RPMI8226 (cell line): ENCODE data around the gene SMNDC1.

Experiments used
- DNase-seq: peaks from one replicate; pipeline ENCODE4 v3.0.0-alpha.2; 2015

Gene SMNDC1

DNA sequence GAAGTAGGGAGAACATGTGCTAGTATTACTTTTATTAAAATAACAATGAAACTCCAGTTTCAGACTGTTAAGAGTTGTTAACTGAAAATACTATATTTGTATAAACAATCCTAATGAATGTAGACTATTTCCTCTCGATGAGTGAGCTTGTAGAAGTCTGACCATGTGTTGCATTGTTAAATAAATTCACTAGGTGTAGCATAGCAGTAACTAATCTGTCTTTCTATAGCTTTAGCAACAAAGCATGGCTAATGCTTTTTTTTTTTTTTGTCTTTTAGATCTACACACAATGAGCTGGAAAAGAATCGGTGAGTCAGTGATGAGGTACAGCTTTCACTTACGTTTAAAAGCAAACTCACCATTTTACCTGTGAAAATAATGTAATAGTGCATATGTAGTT is 60.2 kb downstream of the SMNDC1 start:
- no peak for DNase-seq

DNA sequence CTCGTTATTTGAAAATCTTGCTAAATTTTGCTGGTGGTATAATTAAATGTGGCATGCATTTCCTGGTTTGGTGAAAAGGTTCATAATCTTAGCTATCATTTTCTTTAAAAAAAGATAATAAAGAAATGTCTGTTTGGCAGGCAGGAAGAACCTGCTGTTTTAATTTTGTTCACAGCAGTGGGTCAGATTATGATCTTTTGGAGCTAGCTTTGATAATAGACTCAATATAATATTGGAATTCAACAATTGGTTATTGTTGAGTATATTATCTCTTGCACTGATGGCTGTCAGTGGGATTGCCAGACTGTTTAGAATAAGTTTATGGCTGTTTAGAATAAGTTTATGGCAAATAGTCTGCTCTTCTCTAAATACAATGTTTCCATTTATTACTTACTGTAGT is 62.2 kb downstream of the SMNDC1 start:
- no peak for DNase-seq

DNA sequence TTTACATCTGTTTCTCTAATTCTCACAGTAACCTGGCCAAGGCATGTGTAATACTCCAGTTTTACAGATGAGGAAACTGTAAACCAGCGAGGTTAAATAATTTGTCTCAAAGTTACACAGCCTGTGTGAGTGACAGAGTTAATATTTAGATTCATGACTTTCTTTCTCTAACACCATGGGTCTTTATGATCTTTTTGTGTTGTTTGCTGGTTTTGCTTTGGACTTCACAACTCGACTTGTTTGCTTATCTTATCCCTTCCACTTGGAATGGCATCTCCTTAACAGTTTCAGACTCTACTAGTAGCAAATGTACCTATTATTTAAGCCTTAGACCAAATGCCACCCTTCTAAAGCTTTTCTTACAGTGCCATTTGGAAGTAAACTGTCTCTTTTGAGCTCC is 62.9 kb downstream of the SMNDC1 start:
- DNase-seq: no peak

DNA sequence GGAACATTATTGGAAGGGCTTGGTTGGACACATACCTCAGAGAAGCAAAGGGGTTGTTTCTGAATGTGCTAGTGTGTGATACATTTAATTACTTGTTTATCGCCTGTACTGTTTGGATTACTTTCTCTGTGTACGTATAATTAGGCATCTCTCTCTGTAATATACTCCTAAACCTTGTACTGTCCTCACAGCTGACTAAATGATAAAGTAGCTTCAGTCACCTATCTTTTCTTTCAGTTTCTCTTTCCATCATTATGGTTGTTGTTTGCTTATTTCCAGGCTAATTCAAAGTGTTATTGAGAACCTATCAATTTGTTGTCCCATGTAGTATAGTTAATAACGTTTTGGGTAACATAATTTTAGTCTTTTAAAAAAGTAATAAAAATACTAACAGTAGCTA is 63.3 kb downstream of the SMNDC1 start:
- no peak for DNase-seq
